SK-N-SH (cell line): ENCODE results near the gene TEAD1. TPM values are rescaled to one million over a fixed set of nuclear protein-coding genes. Genes with fewer than 3 reads are reported as not detected.

Experiments
- CTCF ChIA-PET: fragments of 300-600, 350-600 bp; formaldehyde crosslinking; extraction: SDS; loops from one replicate; lab custom pipeline; 2021; lab: Yijun Ruan, JAX
- POLR2A ChIA-PET: fragments of 350-600 bp; sonication (Branson Sonifier 250); formaldehyde crosslinking; extraction: SDS; loops from one replicate; lab custom pipeline; 2020; ENCODE audit warnings: antibody characterized with exemption, inconsistent platforms; lab: Yijun Ruan, JAX
- DNase-seq: peaks from one replicate; pipeline ENCODE4 v3.0.0; 2012
- H2AFZ ChIP-seq: fragments of 200-600 bp; sonication (generic); 2 replicates; pipeline ENCODE4 v1.8.1; 2016; ENCODE audit warnings: antibody characterized with exemption, mild to moderate bottlenecking, low read depth
- H3F3A ChIP-seq: fragments of 200-600 bp; sonication (generic); replicated peaks from 2 replicates; pipeline ENCODE3; 2016; ENCODE audit warnings: antibody characterized with exemption, mild to moderate bottlenecking; ENCODE audit not compliant: insufficient read depth
- H3K27ac ChIP-seq, 2 experiments: fragments of 200-500 bp in 1 of 2; fragments of 200-600 bp in 1 of 2; sonication (Bioruptor generic) in 1 of 2; sonication (generic), shearing (Covaris generic) in 1 of 2; 2 replicates each; pipeline versions ENCODE4 v1.5.1 to v1.6.1; 2014 to 2016; ENCODE audit warnings: low read depth in 2 of 2, inconsistent platforms in 1 of 2, low read length in 1 of 2, mild to moderate bottlenecking in 1 of 2, mixed read lengths in 1 of 2
- H3K27me3 ChIP-seq: fragments of 200-600 bp; sonication (generic), shearing (Covaris generic); 2 replicates; pipeline ENCODE4 v1.6.1; 2016; ENCODE audit warnings: mixed run types; ENCODE audit not compliant: insufficient read depth
- H3K36me3 ChIP-seq, 2 experiments: fragments of 200-500 bp in 1 of 2; fragments of 200-600 bp in 1 of 2; sonication (Bioruptor generic) in 1 of 2; sonication (generic) in 1 of 2; replicated peaks in 1 of 2; 2 replicates each; pipeline versions ENCODE3 to v1.5.1; 2014 to 2016; ENCODE audit warnings: low read length in 1 of 2, mild to moderate bottlenecking in 1 of 2; ENCODE audit not compliant: insufficient read depth in 2 of 2, control insufficient read depth in 1 of 2
- H3K4me1 ChIP-seq, 2 experiments: fragments of 200-500 bp in 1 of 2; fragments of 200-600 bp in 1 of 2; sonication (Bioruptor generic) in 1 of 2; sonication (generic), shearing (Covaris generic) in 1 of 2; 2 replicates each; pipeline versions ENCODE4 v1.5.1 to v1.6.1; 2014 to 2016; ENCODE audit warnings: low read depth in 1 of 2, low read length in 1 of 2, mixed run types in 1 of 2; ENCODE audit not compliant: insufficient read depth in 2 of 2, control insufficient read depth in 1 of 2
- H3K4me2 ChIP-seq: fragments of 200-600 bp; sonication (generic), shearing (Covaris generic); 2 replicates; pipeline ENCODE4 v1.6.1; 2017; ENCODE audit warnings: mixed run types
- H3K4me3 ChIP-seq, 2 experiments: fragments of 200-500 bp in 1 of 2; fragments of 200-600 bp in 1 of 2; sonication (Bioruptor generic) in 1 of 2; sonication (generic), shearing (Covaris generic) in 1 of 2; 2 replicates each; pipeline versions ENCODE4 v1.5.1 to v1.8.1; 2014 to 2016; ENCODE audit warnings: low read depth in 2 of 2, inconsistent platforms in 1 of 2, low read length in 1 of 2, mild to moderate bottlenecking in 1 of 2, mixed read lengths in 1 of 2, moderate library complexity in 1 of 2
- H3K79me2 ChIP-seq: fragments of 200-600 bp; sonication (generic); 2 replicates; pipeline ENCODE4 v1.8.1; 2017; ENCODE audit warnings: mild to moderate bottlenecking; ENCODE audit not compliant: insufficient read depth
- H3K9ac ChIP-seq: fragments of 200-600 bp; sonication (generic); 2 replicates; pipeline ENCODE4 v1.6.1; 2017; ENCODE audit warnings: mixed run types
- H3K9me2 ChIP-seq: fragments of 200-600 bp; sonication (generic); 2 replicates; pipeline ENCODE4 v1.6.1; 2017; ENCODE audit warnings: mixed run types
- H3K9me3 ChIP-seq: fragments of 200-600 bp; sonication (generic); 2 replicates; pipeline ENCODE4 v1.6.1; 2017; ENCODE audit warnings: mixed run types, mild to moderate bottlenecking, moderate library complexity
- H4K20me1 ChIP-seq: fragments of 200-600 bp; sonication (generic); 2 replicates; pipeline ENCODE4 v1.6.1; 2017; ENCODE audit warnings: mild to moderate bottlenecking, mixed run types; ENCODE audit not compliant: insufficient read depth
- CHD2 ChIP-seq: fragments of 150-350 bp; IDR thresholded peaks from 2 replicates; pipeline ENCODE4 v1.6.1; 2018; ENCODE audit warnings: low read length; ENCODE audit not compliant: partially characterized antibody
- CTCF ChIP-seq: fragments of 200-600 bp; sonication (generic); IDR thresholded peaks from 2 replicates; pipeline ENCODE4 v1.6.1; 2017; ENCODE audit warnings: antibody characterized with exemption, mild to moderate bottlenecking, moderate library complexity
- ELF1 ChIP-seq: IDR thresholded peaks from 2 replicates; pipeline ENCODE4 v1.4.0; 2012
- EZH2phosphoT487 ChIP-seq: fragments of 200-600 bp; sonication (generic); IDR thresholded peaks from 2 replicates; pipeline ENCODE4 v1.6.1; 2017; ENCODE audit warnings: low read depth, mixed run types, mild to moderate bottlenecking, antibody characterized with exemption, moderate library complexity, borderline replicate concordance
- FOSL2 ChIP-seq: IDR thresholded peaks from 2 replicates; pipeline ENCODE4 v1.4.0; 2012; ENCODE audit warnings: low read depth, mild to moderate bottlenecking, moderate library complexity, borderline replicate concordance
- GABPA ChIP-seq: IDR thresholded peaks from 2 replicates; pipeline ENCODE4 v1.4.0; 2012; ENCODE audit warnings: low read depth, mild to moderate bottlenecking
- JUND ChIP-seq: IDR thresholded peaks from 2 replicates; pipeline ENCODE4 v1.4.0; 2012
- NFIC ChIP-seq: IDR thresholded peaks from 2 replicates; pipeline ENCODE4 v1.4.0; 2012; ENCODE audit warnings: borderline replicate concordance
- PBX3 ChIP-seq: IDR thresholded peaks from 2 replicates; pipeline ENCODE4; 2012
- POLR2AphosphoS5 ChIP-seq: IDR thresholded peaks from 2 replicates; pipeline ENCODE4 v1.6.1; 2012; ENCODE audit warnings: low read depth, low read length
- REST ChIP-seq: IDR thresholded peaks from 2 replicates; pipeline ENCODE4 v1.6.1; 2012; ENCODE audit warnings: mild to moderate bottlenecking, low read depth, low read length, moderate library complexity
- RFX5 ChIP-seq: IDR thresholded peaks from 2 replicates; pipeline ENCODE4 v1.6.1; 2012; ENCODE audit warnings: mild to moderate bottlenecking, improper control_type of control experiment, low read length
- YY1 ChIP-seq: IDR thresholded peaks from 2 replicates; pipeline ENCODE4 v1.4.0; 2012; ENCODE audit warnings: low read depth, mild to moderate bottlenecking
- ZBTB33 ChIP-seq: IDR thresholded peaks from 2 replicates; pipeline ENCODE4 v1.4.0; 2012; ENCODE audit warnings: low read depth, borderline replicate concordance
- WGBS: methylation state at CpG from one replicate; pipeline ENCODE4 v1.1.6; 2017; ENCODE audit warnings: low lambda C conversion rate; 5-methylcytosine and 5-hydroxymethylcytosine counted together
- polyA plus RNA-seq, 3 experiments: library from polyadenylated mRNA; depleted of rRNA; stranded (reverse); fragments of >200 nt; gene quantifications; 2 replicates each; pipeline ENCODE4 v1.2.3, GENCODE V29; 2012

TEAD1 gene
- polyA plus RNA-seq, 1 of the 3 experiments (the other 2 are of a cell fraction) = 31.2 TPM

- Histone ChIP-seq H3K27ac (peak overlapping the region in 1 of 2 experiments; percentile 81; a peak in 2 of 4 replicates), H4K20me1 (peaks cover 67% of the 10 kb centered on the region), H3K9me3 (no peaks in the 10 kb centered on the region), H3F3A (peaks cover 24% of the 10 kb centered on the region), H3K9ac (peak overlapping the region; percentile 31; the same call in 1 of the 2 replicates), H3K4me2 (peak overlapping the region; percentile 62; the same call in 1 of the 2 replicates), H3K36me3 (peaks cover 0 to 15% of the 10 kb centered on the region in 2 experiments), H3K4me1 (peaks cover 14 to 26% of the 10 kb centered on the region in 2 experiments; a peak in 2 of 4 replicates), H3K79me2 (peaks cover 97% of the 10 kb centered on the region), H3K27me3 (no peaks in the 10 kb centered on the region), H3K4me3 (0 out of 4 replicates have a peak overlapping the region, but pooled peaks of 1 of the 2 experiments have one; percentile 21), H3K9me2 (no peaks in the 10 kb centered on the region), H2AFZ (no peak overlapping the region)
- CTCF ChIA-PET = interaction anchor here (0.6 kb wide), 1 partner anchor 9 kb away, joined by 3 read pairs; no protein-coding TSS in a partner anchor
- POLR2A ChIA-PET = no interaction called here
- WGBS = 36% methylated on average over 9 of the region's 9 CpGs
- DNase-seq = no peak
- no peak for TF ChIP-seq GABPA
- TF ChIP-seq FOSL2 = peak; percentile 60; the same call in 1 of the 2 replicates
- TF ChIP-seq JUND = peak; percentile 37
- TF ChIP-seq RFX5 = no peak
- no peak for TF ChIP-seq POLR2AphosphoS5
- TF ChIP-seq CHD2 = no peak
- TF ChIP-seq PBX3 = peak; percentile 71
- TF ChIP-seq NFIC = peak; percentile 14; the same call in 1 of the 2 replicates
- no peak for TF ChIP-seq ZBTB33
These were observed 113.6 kb downstream of the TEAD1 start for GRCh38 chr11:12787847-12788246.

- no peak overlapping the region for H3K4me2 ChIP-seq
- no peaks in the 10 kb centered on the region for H3K9me2 ChIP-seq
- ChIA-PET POLR2A (no interaction called here), CTCF (interaction anchor here (0.7 to 1.3 kb wide), 3 partner anchors 15 to 458 kb away, joined by 3 to 5 read pairs (median 4); no protein-coding TSS in a partner anchor)
- H3K9ac ChIP-seq = no peak overlapping the region
- H3K4me1 ChIP-seq = peaks cover 12 to 26% of the 10 kb centered on the region in 2 experiments; a peak in 3 of 4 replicates
- peak overlapping the region; percentile 47 to 81; a peak in 2 of 4 replicates for H3K27ac ChIP-seq
- peaks cover 68% of the 10 kb centered on the region for H4K20me1 ChIP-seq
- peaks cover 4 to 11% of the 10 kb centered on the region in 2 experiments for H3K36me3 ChIP-seq
- no peaks in the 10 kb centered on the region for H3K9me3 ChIP-seq
- 76% methylated on average over 1 of the region's 1 CpG for WGBS
- H3K4me3 ChIP-seq = no peak overlapping the region
- no peak for DNase-seq
- H3F3A ChIP-seq = peaks cover 30% of the 10 kb centered on the region
- H2AFZ ChIP-seq = no peak overlapping the region
- peaks cover 97% of the 10 kb centered on the region for H3K79me2 ChIP-seq
- no peaks in the 10 kb centered on the region for H3K27me3 ChIP-seq
- TF ChIP-seq RFX5 (no peak), EZH2phosphoT487 (no peak), CTCF (no peak), FOSL2 (no peak), CHD2 (no peak), GABPA (no peak), ZBTB33 (no peak), YY1 (no peak), ELF1 (no peak), REST (no peak)
These were observed 114.8 kb downstream of the TEAD1 start for GRCh38 chr11:12789054-12789453.
